Measurements from ENCODE around the gene SLC5A11.
"Not testable (repeated sequence)": the region's sequence is repeated elsewhere in the genome, so short reads cannot be mapped to it uniquely, and the experiment has no call there.

SLC5A11 gene

DNA sequence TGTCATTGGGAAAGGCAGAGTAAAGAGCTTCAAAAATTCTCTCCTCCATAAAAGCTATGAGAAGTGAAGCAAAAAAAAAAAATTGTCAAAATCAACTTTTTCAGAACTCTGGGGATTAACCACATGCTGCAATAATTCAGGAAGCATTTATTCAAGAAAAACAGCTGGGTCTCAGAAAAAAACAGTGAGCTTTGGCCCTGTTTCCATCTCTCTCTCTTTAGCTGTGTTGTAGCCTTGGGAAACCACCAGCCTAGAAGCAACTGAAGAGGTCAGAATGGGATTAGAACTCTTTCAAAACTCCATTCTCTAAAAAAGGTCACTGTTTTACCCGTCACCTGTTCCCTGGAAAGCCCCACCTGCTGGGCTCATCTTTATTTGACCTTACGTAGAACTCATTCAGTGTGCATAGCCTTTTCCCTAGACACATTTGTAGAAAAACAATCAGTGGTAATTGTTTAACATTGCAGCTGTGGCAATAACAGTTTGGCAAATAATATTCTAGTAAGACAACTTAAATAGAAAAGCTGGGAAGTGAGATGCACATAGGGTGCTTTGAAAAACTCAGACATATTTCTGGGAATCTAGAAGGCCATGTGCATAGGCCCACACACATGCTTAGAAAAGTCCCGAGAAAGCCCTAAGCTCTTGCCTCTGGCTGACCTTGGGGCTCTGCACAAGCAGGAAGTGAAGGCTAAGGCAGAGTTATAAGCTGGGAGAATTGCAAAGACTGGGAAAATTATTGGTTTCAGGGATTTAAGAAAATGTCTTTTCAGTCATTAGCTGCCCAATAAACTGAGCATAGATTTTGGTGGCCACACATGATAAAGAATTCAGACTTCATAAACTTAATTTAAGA is 18.0 kb downstream of the SLC5A11 start:
- DNase-seq: no peak

DNA sequence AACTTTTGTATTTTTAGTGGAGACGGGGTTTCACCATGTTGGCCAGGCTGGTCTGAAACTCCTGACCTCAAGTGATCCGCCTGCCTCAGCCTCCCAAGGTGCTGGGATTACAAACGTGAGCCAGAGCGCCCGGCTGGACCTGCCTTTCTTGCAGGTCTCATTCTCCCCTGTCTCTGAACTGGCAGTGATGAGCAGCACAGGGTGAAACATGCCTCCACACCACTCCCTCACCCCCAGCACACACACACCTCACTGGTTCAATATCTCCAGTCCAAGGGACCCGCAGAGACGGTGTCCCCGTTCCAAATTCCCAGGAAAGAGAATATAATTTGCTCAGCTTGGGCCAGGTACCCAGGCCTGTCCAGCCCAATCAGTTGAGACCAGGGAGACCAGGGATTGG is 23.3 kb downstream of the SLC5A11 start:
- no peak for DNase-seq

DNA sequence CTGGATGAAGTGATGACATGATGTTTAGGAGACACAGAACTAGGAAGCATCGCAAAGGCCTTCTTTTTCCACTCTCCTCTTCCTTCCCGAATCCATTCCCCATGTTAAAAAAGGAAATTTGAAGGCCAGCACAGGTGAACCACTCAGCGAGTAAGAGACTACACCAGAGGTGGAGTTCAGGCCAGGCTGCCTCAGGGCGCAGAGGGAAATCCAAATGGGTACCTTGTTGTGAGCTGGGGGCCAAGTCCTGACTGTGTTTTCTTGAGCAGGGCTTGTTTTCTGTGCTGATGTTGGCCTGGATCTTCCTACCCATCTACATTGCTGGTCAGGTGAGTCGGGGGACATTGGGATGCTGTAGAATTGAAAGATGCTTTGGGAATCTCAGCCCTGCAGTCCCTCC is 26.1 kb downstream of the SLC5A11 start:
- DNase-seq: no peak

DNA sequence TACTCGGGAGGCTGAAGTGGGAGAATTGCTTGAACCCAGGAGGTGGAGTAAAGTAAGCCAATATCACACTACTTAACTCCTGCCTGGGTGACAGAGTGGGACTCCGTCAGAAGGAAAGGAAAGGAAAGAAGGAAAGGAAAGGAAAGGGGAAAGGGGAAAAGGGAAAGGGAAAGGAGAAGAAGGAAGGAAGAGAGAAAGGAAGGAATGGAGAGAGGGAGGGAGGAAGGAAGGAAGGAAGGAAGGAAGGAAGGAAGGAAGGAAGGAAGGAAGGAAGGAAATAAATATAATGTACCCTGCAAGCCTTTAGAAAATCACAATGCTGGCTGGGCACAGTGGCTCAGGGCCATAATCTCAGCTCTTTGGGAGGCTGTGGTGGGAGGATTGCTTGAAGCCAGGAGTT is 27.3 kb downstream of the SLC5A11 start:
- DNase-seq: no peak

DNA sequence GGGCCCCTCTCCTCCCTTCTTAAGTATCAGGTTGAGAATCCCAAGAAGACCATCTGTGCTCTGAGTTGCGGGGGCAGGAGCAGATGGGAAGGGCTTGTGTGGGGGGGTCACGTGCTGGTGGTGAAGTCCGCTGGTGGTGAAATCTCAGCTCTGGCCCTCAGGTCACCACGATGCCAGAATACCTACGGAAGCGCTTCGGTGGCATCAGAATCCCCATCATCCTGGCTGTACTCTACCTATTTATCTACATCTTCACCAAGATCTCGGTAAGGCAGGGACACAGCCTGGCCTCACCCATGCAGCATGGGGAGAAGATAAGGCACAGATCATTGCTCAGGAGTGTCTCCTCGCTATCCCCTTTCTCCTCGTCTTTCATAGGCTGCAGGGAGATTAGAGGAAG is 29.7 kb downstream of the SLC5A11 start:
- DNase-seq: no peak

DNA sequence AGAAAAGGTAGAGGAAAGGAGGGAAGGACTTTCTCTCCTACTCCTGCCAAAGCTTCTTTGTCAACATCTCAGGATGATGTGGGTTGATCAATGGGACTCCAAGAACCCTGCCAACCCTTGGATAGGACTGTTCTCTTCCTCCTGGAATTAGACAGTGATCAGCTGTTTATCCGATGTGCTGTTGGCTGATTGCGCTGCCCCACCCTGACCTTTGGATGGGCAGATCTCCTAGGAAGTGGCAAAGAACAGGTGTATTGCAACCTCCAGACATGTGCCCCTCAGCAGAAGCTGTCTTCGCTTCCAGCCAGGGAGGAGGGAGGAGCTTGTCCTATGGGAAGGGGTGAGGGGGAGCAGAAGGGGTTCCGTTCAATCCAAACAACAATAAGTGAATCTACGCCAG is 30.5 kb downstream of the SLC5A11 start:
- DNase-seq: no peak

DNA sequence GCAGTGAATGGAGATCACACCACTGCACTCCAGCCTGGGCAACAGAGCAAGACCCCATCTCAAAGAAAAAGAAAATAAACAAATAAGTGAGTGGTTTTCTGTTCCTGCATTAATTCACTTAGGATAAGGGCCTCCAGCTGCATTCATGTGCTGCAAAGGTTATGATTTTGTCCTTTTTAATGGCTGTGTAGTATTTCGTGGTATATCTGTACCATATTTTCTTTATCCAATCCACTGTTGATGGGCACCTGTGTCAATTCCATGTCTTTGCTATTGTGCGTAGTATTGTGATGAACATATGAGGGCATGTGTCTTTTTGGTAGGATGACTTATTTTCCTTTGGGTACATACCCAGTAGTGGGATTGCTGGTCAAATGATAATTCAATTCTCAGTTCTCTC is 33.9 kb downstream of the SLC5A11 start:
- no peak for DNase-seq

DNA sequence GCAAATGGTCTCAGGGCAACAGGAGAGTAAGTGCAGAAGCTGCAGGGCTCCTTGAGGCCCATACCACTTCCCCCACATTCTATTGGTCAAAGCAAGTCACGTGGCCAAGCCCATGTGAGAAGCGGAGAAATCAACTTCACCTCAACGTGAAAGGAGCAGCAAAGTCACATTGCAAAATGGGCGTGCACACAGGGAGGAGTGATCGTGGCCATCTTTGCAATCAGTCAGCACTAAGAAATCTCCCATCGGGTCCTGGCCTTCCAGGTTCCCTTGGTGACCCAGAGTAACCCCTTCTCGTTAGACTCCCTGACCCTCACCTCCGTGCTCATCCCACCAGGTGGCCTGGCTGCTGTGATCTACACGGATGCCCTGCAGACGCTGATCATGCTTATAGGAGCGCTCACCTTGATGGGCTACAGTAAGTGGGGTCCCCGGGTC is 38.0 kb downstream of the SLC5A11 start:
- no peak for DNase-seq

DNA sequence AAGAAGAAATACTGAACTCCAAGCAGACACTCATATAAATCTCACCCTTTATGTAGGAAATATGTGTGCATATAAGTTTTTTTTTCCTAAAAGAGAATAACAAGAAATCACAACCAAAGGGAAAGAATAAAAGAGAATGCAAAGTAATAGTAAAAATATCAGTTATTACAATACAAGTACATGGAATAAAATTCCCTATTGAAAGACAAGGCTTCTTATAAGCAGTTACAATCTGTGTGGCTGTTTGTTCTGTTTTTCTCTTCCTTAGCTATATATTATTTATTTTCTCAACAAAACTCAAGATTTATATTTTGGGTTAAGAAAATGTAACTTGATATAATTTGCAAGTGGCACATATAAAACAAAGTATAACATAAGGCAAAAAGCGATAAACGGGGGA is 41.7 kb downstream of the SLC5A11 start:
- no peak for DNase-seq

DNA sequence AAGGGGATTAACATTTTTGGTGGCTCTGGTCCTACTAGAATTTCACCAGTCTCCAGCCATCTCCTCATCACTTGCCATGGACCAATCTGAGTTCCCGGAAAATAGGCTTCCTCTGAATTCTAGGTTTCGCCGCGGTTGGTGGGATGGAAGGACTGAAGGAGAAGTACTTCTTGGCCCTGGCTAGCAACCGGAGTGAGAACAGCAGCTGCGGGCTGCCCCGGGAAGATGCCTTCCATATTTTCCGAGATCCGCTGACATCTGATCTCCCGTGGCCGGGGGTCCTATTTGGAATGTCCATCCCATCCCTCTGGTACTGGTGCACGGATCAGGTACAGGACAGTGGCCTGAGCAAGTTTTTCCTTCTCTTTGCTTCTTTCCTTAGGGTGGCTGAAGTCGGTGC is 45.0 kb downstream of the SLC5A11 start:
- DNase-seq: no peak

DNA sequence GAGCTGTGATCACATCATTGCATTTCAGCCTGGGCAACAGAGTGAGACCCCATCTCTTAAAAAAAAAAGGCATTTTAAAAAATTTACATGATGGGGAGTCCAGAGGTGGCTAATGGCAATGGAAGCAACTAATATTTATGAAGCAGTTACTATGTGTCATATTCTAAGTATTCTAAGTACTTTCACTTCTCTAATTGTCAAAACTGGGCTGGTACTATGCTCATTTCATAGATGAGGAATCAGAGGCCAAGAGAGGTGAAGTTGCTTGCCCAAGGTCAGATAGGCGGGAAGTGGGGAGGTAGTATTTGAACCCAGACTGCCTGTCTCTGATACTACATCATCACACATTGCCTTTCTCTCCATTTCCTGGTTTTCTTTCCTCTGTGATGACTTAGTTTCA is 50.7 kb downstream of the SLC5A11 start:
- DNase-seq: no peak

DNA sequence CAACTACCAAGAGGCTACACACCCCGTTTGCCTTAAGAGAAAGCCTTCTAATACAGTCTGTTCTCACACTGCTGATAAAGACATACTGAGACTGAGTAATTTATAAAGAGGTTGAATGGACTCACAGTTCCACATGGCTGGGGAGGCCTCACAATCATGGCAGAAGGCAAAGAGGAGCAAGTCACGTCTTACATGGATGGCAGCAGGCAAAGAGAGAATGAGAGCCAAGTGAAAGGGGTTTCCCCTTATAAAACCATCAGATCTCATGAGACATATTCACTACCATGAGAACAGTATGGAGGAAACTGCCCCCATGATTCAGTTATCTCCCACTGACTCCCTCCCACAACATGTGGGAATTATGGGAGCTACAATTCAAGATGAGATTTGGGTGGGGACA is 51.8 kb downstream of the SLC5A11 start:
- not testable (repeated sequence) for DNase-seq

DNA sequence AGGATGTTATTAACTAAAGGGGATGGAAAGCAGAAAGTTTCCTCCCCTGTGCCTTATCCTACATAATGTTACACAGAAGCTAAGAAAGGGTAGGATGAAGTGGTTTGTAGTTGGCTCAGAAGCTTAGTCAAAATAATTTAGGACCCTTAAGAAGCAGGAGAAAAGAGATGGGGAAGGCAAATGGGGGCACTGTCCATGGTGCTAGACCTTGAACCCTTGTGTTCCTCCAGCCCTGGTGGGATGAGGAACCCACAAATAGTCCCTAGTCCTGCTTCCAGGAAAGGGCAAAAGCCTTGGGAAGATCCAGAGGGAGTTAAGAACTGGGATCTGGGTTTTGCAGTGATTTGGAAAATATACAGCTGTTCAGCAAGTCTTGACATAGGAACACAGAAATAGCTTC is 54.5 kb downstream of the SLC5A11 start:
- peak; percentile 16 for DNase-seq

DNA sequence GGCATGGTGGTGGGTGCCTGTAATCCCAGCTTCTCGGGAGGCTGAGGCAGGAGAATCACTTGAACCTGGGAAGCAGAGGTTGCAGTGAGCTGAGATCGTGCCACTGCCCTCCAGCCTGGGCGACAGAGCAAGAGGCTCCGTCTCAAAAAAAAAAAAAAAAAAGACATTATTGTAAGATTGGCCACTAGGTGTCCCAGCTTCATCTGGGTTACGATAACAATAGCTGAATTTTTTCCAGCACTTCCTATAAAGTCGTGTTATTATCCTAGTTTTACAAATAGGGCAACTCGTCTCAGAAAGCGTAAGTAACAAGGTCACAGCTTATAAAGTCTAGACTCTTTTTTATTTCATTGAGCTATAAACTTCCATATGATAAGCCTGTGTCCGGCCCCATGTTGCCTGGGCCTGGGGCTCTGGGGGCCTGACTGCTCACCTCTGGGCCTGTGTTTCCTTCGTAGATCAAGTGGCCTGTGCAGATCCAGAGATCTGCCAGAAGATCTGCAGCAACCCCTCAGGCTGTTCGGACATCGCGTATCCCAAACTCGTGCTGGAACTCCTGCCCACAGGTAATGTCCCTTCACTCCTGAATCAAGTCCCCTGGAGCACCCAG is 60.5 kb downstream of the SLC5A11 start:
- DNase-seq: peak; percentile 57

DNA sequence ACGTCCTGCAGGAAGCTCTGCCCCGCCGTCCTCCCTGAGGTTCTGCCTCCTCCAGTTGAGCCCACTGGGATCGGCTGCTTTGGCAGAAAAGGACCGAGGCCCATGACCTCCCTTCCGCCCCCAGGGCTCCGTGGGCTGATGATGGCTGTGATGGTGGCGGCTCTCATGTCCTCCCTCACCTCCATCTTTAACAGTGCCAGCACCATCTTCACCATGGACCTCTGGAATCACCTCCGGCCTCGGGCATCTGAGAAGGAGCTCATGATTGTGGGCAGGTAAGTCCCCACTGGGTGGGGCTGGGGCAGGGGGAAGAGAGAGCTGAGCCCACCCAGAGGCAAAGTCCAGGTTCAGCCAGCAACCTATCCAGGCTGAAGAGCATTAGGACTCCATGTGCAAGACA is 61.1 kb downstream of the SLC5A11 start:
- DNase-seq: no peak

DNA sequence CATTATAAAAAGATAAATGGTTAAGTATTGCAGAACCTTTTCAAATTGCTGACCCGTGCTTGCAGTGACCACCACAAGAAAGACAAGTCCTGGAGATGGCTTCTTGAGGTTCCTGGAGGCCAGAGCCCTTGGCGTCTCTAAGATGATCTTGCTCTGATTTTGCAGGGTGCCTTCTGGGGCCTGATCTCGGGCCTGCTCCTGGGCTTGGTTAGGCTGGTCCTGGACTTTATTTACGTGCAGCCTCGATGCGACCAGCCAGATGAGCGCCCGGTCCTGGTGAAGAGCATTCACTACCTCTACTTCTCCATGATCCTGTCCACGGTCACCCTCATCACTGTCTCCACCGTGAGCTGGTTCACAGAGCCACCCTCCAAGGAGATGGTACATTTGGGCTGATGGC is 63.0 kb downstream of the SLC5A11 start:
- no peak for DNase-seq

DNA sequence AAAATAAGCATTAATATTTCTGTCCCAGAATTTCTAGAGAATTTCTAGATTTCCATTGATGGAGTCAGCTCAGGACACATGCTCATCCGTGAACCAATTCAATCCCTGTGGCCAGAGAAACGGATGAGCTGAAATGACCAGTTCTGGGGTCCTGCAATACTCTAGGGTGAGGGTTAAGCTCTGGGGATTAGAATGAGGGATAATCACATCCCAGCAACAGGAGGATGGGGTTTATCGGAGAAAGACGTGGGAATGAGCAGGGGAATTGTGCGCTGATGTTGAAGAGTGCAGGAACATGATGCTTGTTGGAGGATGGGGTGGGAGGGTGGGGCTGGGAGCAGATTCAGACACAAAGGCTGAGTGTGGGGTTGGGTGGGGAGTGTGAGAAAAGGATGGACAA is 64.1 kb downstream of the SLC5A11 start:
- no peak for DNase-seq

DNA sequence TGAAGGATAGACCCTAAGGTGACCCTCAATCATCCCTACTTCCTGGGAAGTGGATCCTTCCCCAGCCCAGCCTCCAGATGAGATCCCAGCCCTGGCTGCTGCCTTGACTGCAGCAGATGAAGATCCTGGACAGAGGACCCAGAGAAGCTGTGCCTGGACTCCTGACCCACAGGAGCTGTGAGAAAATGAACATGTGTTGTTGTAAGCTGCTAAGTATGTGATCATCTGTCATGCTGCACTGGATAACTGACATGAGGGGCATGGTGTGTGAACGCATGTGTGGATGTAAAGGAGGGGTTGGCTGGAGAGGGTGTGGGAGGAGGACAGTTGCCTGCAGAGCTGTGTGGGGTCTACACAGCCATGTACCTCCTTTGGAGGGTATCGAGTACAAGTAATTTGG is 69.3 kb downstream of the SLC5A11 start:
- no peak for DNase-seq

DNA sequence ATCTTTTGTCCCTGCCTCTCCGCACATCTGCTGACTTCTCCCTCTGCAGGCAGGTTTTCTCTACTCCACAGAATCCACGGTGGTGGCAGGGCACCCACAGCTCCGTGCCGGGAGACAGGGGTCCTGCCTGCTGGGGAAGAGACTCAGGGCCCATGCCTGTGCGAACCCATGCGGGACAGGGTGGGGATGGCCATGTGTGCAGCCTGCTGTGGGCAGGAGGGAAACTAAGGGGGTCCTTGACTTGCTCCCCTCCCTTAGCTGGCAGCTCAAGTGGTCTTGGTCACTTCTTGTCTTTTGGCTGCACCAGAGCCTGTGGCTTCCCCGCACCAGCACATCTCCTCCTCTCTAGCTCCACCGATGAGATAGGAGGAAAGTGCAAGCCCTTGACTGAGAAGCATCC is 69.8 kb downstream of the SLC5A11 start:
- no peak for DNase-seq

DNA sequence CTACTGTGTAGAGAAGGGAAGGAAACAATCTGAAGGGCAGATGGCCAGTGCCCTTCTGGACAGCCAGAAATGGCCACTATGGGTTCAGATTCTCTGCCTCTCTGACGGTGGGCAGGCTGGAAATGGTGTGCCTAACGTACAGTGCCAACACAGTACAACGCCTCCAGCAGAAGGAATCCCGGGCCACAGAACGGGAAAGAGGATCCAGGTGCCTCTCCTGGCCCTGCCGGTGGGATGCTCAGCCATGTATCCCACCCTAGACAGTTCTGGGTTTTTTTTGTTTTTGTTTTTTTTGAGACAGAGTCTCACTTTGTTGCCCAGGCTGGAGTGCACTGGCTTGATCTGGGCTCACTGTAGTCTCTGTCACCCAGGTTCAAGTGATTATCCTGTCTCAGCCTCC is 71.5 kb downstream of the SLC5A11 start:
- no peak for DNase-seq

DNA sequence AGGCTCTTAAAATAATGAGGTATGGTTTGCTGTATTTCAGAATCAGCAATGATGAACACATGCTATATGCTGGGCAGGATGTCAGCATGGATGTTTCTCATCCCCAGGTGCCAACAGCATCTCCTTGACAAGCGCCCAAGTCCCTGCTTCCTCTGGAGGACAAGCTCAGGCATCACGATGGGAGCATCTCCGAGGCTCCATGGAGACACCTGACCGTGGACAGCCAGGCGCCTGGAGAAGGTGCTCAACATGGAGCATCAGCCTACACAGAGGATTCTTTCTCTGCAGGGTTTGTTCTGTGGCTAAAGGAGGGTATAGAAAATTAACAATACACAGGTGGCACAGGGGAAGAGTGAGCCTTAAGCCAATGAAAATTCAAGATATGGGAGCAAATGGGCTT is 72.1 kb downstream of the SLC5A11 start:
- no peak for DNase-seq

DNA sequence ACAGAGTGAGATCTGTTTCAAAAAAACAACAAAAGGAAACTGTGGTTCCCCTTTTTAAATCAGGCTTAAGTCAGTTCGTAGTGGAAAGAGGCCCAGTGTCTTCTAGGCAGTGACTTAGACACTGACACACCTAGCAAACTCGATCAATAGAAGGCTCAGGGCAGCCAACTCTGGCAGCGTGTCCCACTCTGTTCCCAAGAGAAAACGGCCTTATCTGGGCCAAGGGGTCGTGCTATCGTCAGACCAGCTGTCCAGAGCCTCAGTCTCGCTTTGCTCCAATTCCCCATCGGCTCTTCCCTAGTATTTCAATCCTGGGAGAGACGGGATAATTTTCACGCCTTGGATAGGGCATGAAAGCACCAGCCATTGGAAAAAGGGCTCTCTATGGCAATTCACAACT is 72.9 kb downstream of the SLC5A11 start:
- no peak for DNase-seq

DNA sequence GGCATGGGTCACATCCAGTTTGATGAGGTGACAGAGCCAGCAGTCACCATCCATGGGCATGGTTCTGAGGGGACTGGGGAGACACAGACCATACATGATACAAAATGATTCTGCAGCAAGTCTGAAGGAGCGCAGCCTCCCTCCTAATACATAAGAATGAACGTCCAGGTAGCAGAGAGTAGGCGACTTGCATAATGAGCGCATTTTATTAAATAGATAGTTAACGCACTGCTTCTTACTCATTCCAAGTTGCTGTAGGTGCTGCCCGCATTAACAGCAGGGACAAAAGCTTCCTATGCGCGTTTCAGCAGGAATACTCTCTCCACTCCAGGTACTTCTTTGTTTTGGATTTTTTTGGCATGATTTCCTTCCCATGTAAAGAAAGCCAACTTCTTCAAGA is 73.8 kb downstream of the SLC5A11 start:
- no peak for DNase-seq

DNA sequence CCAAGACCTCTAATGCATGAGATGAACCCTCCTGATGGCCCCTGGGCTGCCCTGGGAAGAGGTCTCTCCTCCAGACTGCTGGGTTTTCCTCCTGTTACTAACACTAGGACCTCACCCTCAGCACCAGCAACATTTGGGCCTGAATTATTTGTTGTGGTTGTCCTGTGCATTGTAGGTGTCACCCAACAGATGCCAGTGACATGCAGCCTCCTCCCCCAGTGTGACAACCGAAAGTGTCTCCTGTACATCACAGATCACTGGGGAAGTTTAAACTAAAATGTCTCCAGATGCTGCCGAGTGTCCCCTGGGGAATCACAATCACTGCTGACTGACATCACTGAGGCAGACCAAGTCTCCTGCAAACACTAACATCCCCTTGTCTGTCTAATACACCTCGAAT is 74.8 kb downstream of the SLC5A11 start:
- DNase-seq: no peak

DNA sequence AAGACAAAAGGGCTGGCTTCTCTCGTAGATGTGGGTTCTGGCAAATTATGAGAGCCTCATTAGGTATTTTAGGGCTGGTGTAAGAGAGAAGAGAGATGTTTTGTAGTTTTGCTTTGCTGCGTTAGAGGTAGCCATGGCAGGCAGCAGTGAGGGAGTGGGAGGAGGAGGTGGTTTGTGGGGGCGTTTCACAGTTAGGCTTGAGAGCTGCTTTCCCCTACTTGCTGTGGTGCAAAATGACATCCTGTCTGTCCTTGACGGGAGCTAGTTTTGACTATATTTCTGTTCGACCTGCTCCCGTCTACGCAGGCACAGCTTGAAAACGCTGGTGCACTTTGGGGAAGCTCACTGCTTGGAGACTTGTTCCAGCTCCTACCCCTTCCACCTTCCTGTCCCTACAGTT is 75.5 kb downstream of the SLC5A11 start:
- DNase-seq: no peak
